ENCODE measurements around the gene S1PR4.

The S1PR4 gene

GRCh38 chr19:3193256-3194105 lies 14.9 kb downstream of the S1PR4 start:
- no peak for TF ChIP-seq CTCF (conservative IDR thresholded peaks at IDR 0.05; ENCODE audit: low read depth, low read length)
- DNase-seq (ENCODE audit: low read depth), result no peak
- no peak overlapping the region for H3K4me3 ChIP-seq (ENCODE audit: low read depth, low read length)

GRCh38 chr19:3194106-3195087 lies 15.8 kb downstream of the S1PR4 start:
- no peak for DNase-seq (ENCODE audit: low read depth)
- H3K4me3 ChIP-seq (ENCODE audit: low read depth, low read length), result no peak overlapping the region
- no peak for TF ChIP-seq CTCF (conservative IDR thresholded peaks at IDR 0.05; ENCODE audit: low read depth, low read length)

GRCh38 chr19:3196064-3196932 lies 17.7 kb downstream of the S1PR4 start:
- DNase-seq (ENCODE audit: low read depth), result no peak
- TF ChIP-seq CTCF (conservative IDR thresholded peaks at IDR 0.05; ENCODE audit: low read depth, low read length), result no peak

GRCh38 chr19:3196933-3197205 lies 18.3 kb downstream of the S1PR4 start:
- no peak overlapping the region for H3K4me3 ChIP-seq (ENCODE audit: low read depth, low read length)
- DNase-seq (ENCODE audit: low read depth), result no peak
- no peak for TF ChIP-seq CTCF (conservative IDR thresholded peaks at IDR 0.05; ENCODE audit: low read depth, low read length)

More at GRCh38 chr19:3196064-3196932, 17.7 kb downstream of the S1PR4 start:
- H3K4me3 ChIP-seq (ENCODE audit: low read depth, low read length), result no peak overlapping the region

- no peak overlapping the region for H3K4me3 ChIP-seq (ENCODE audit: low read depth, low read length)
- no peak for TF ChIP-seq CTCF (conservative IDR thresholded peaks at IDR 0.05; ENCODE audit: low read depth, low read length)
- no peak for DNase-seq (ENCODE audit: low read depth)
Observed at GRCh38 chr19:3198901-3199700, 20.5 kb downstream of the S1PR4 start.
